Memory B cell (primary cell): ENCODE results near the gene TMC1.
"Not testable (repeated sequence)": the region's sequence is repeated elsewhere in the genome, so short reads cannot be mapped to it uniquely, and the experiment has no call there.

Experiments
- ATAC-seq: fragments of 150-1000 bp; cut with Tn5 transposase; 2 replicates; pipeline ENCODE4 v1.10.0; 2021; ENCODE audit warnings: low read depth, mild to moderate bottlenecking, moderate library complexity
- DNase-seq, 2 donors: peaks; one replicate each; pipeline ENCODE4 v3.0.0; 2022; ENCODE audit warnings: low spot score in 2 of 2
- H3K27ac Mint-ChIP-seq: one replicate; pipeline ENCODE4 v1.8.0; 2022; ENCODE audit warnings: mild to moderate bottlenecking, moderate library complexity, mixed read lengths
- H3K27me3 Mint-ChIP-seq: one replicate; pipeline ENCODE4 v1.8.0; 2022; ENCODE audit warnings: mixed read lengths
- H3K36me3 Mint-ChIP-seq: one replicate; pipeline ENCODE4 v1.8.0; 2022; ENCODE audit warnings: mild to moderate bottlenecking, mixed read lengths
- H3K4me1 Mint-ChIP-seq: one replicate; pipeline ENCODE4 v1.8.0; 2022; ENCODE audit warnings: mixed read lengths
- H3K4me3 Mint-ChIP-seq: one replicate; pipeline ENCODE4 v1.8.0; 2022; ENCODE audit warnings: mild to moderate bottlenecking, moderate library complexity, mixed read lengths
- H3K9me3 Mint-ChIP-seq: one replicate; pipeline ENCODE4 v1.8.0; 2022; ENCODE audit warnings: mixed read lengths

TMC1 gene

GRCh38 chr9:72521416-72521815 lies at the start of gene TMC1:
Gene TMC1 (plus strand): TSS chr9:72521608. CDS start chr9:72648649, 127,041 bp downstream.
- H3K4me3 Mint-ChIP-seq, H3K27me3 Mint-ChIP-seq, DNase-seq, H3K27ac Mint-ChIP-seq, H3K36me3 Mint-ChIP-seq, H3K4me1 Mint-ChIP-seq, H3K9me3 Mint-ChIP-seq, ATAC-seq: not testable (repeated sequence)

- Mint-ChIP-seq H3K4me3 (no peak overlapping the region), H3K36me3 (no peaks in the 10 kb centered on the region), H3K9me3 (no peaks in the 10 kb centered on the region), H3K4me1 (peaks cover 3% of the 10 kb centered on the region), H3K27ac (no peak overlapping the region), H3K27me3 (no peaks in the 10 kb centered on the region)
- no peak for DNase-seq
- ATAC-seq: peak; percentile 59
Measured at GRCh38 chr9:72473474-72474261, 47.7 kb upstream of the TMC1 start.

- H3K27ac Mint-ChIP-seq: no peak overlapping the region
- DNase-seq (no peak), ATAC-seq (no peak)
- H3K4me3 Mint-ChIP-seq: no peak overlapping the region
- H3K27me3 Mint-ChIP-seq: no peaks in the 10 kb centered on the region
- no peaks in the 10 kb centered on the region for H3K9me3 Mint-ChIP-seq
- H3K4me1 Mint-ChIP-seq: peaks cover 3% of the 10 kb centered on the region
- H3K36me3 Mint-ChIP-seq: no peaks in the 10 kb centered on the region
Measured at GRCh38 chr9:72474676-72475075, 46.7 kb upstream of the TMC1 start.

- DNase-seq (no peak), ATAC-seq (no peak)
- H3K4me1 Mint-ChIP-seq: peaks cover 3% of the 10 kb centered on the region
- H3K36me3 Mint-ChIP-seq: no peaks in the 10 kb centered on the region
- no peaks in the 10 kb centered on the region for H3K27me3 Mint-ChIP-seq
- no peaks in the 10 kb centered on the region for H3K9me3 Mint-ChIP-seq
- H3K27ac Mint-ChIP-seq: no peak overlapping the region
- no peak overlapping the region for H3K4me3 Mint-ChIP-seq
Measured at GRCh38 chr9:72476100-72476499, 45.3 kb upstream of the TMC1 start.

- ATAC-seq (no peak), DNase-seq (no peak)
- Mint-ChIP-seq H3K9me3 (no peaks in the 10 kb centered on the region), H3K4me3 (no peak overlapping the region), H3K36me3 (no peaks in the 10 kb centered on the region), H3K4me1 (peaks cover 3% of the 10 kb centered on the region), H3K27me3 (no peaks in the 10 kb centered on the region), H3K27ac (no peak overlapping the region)
Measured at GRCh38 chr9:72476617-72477437, 44.6 kb upstream of the TMC1 start.

- Mint-ChIP-seq H3K9me3 (no peaks in the 10 kb centered on the region), H3K27ac (no peak overlapping the region), H3K36me3 (no peaks in the 10 kb centered on the region), H3K4me3 (no peak overlapping the region), H3K27me3 (no peaks in the 10 kb centered on the region), H3K4me1 (peaks cover 3% of the 10 kb centered on the region)
- ATAC-seq (no peak), DNase-seq (no peak)
Measured at GRCh38 chr9:72477930-72478518, 43.4 kb upstream of the TMC1 start.

- DNase-seq (no peak), ATAC-seq (no peak)
- Mint-ChIP-seq H3K4me3 (no peak overlapping the region), H3K9me3 (no peaks in the 10 kb centered on the region), H3K36me3 (no peaks in the 10 kb centered on the region), H3K27ac (no peak overlapping the region), H3K27me3 (no peaks in the 10 kb centered on the region), H3K4me1 (peaks cover 1% of the 10 kb centered on the region)
Measured at GRCh38 chr9:72478966-72479365, 42.4 kb upstream of the TMC1 start.

GRCh38 chr9:72480261-72480660 lies 41.1 kb upstream of the TMC1 start:
- H3K4me3 Mint-ChIP-seq, ATAC-seq, H3K4me1 Mint-ChIP-seq, DNase-seq, H3K27me3 Mint-ChIP-seq, H3K27ac Mint-ChIP-seq, H3K36me3 Mint-ChIP-seq, H3K9me3 Mint-ChIP-seq: not testable (repeated sequence)

- DNase-seq (no peak), ATAC-seq (no peak)
- Mint-ChIP-seq H3K36me3 (no peaks in the 10 kb centered on the region), H3K9me3 (no peaks in the 10 kb centered on the region), H3K4me1 (no peaks in the 10 kb centered on the region), H3K4me3 (no peak overlapping the region), H3K27ac (no peak overlapping the region), H3K27me3 (no peaks in the 10 kb centered on the region)
Measured at GRCh38 chr9:72480921-72481320, 40.5 kb upstream of the TMC1 start.

- no peak overlapping the region for H3K4me3 Mint-ChIP-seq
- H3K27me3 Mint-ChIP-seq: no peaks in the 10 kb centered on the region
- no peak overlapping the region for H3K27ac Mint-ChIP-seq
- H3K9me3 Mint-ChIP-seq: no peaks in the 10 kb centered on the region
- no peaks in the 10 kb centered on the region for H3K4me1 Mint-ChIP-seq
- ATAC-seq (no peak), DNase-seq (no peak)
- no peaks in the 10 kb centered on the region for H3K36me3 Mint-ChIP-seq
Measured at GRCh38 chr9:72485821-72486593, 35.4 kb upstream of the TMC1 start.

- DNase-seq: no peak
- ATAC-seq: no peak
- Mint-ChIP-seq H3K9me3 (no peaks in the 10 kb centered on the region), H3K27ac (no peak overlapping the region), H3K4me1 (no peaks in the 10 kb centered on the region), H3K4me3 (no peak overlapping the region), H3K27me3 (no peaks in the 10 kb centered on the region), H3K36me3 (no peaks in the 10 kb centered on the region)
Measured at GRCh38 chr9:72486594-72486955, 34.8 kb upstream of the TMC1 start.

- not testable (repeated sequence) for DNase-seq, H3K4me3 Mint-ChIP-seq, H3K4me1 Mint-ChIP-seq, ATAC-seq, H3K27ac Mint-ChIP-seq, H3K9me3 Mint-ChIP-seq, H3K27me3 Mint-ChIP-seq, H3K36me3 Mint-ChIP-seq
Measured at GRCh38 chr9:72487665-72488064, 33.7 kb upstream of the TMC1 start.

- H3K9me3 Mint-ChIP-seq: no peaks in the 10 kb centered on the region
Measured at GRCh38 chr9:72489986-72490385, 31.4 kb upstream of the TMC1 start.

GRCh38 chr9:72491242-72491641 lies 30.2 kb upstream of the TMC1 start:
- no peak for DNase-seq
- no peaks in the 10 kb centered on the region for H3K27me3 Mint-ChIP-seq
- no peak for ATAC-seq
- H3K4me1 Mint-ChIP-seq: no peaks in the 10 kb centered on the region
- H3K4me3 Mint-ChIP-seq: no peak overlapping the region
- no peaks in the 10 kb centered on the region for H3K36me3 Mint-ChIP-seq
- no peak overlapping the region for H3K27ac Mint-ChIP-seq
- no peaks in the 10 kb centered on the region for H3K9me3 Mint-ChIP-seq

More at GRCh38 chr9:72489986-72490385, 31.4 kb upstream of the TMC1 start:
- no peak for DNase-seq
- Mint-ChIP-seq H3K27ac (no peak overlapping the region), H3K36me3 (no peaks in the 10 kb centered on the region), H3K27me3 (no peaks in the 10 kb centered on the region), H3K4me3 (no peak overlapping the region), H3K4me1 (no peaks in the 10 kb centered on the region)
- ATAC-seq: no peak
